Measurements from ENCODE around the gene MBL2.

Gene MBL2

DNA sequence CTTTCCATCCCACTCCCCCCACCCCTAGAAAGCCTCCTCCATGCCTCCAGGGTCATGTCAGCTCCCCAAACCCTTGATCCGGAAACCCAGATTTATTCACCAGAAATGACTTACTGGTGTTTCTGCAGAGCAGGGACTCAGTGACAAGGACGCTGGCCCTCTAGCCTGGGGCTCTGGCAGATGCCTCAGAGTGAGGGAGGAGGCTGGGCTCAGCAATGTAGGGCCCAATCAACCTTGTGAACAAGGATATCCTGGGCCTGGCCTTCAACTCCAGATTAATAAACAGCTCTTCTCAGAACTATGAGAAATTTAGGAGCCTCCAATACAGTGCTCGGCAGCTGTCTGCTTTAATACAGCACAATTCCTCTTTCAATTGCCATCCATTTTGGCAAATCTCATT, at the start of gene MBL2:
MBL2 (minus strand) TSS at position 162 of the 400 bp plus-strand sequence. CDS start 1,149 bp downstream, outside the sequence.
- no peak for DNase-seq

DNA sequence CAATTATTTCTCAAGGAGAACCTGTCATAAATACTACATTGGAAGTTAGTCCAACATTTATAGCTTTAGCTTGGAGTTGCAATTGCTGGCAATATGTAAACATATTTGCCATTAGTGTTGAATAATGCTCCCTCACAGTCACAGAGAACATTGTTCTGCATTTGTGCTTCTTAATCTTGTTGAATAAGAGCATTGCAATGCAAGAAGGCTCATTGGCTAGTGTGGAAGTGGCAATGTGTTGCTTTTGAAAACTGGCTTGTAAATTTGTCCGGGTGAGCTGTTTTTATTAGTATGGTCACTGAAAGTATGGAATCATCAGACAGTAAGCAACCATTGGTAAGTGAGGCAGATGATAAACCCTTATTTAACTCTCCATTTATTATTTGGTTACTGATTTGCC, 47.7 kb upstream of the MBL2 start:
- DNase-seq, result no peak

DNA sequence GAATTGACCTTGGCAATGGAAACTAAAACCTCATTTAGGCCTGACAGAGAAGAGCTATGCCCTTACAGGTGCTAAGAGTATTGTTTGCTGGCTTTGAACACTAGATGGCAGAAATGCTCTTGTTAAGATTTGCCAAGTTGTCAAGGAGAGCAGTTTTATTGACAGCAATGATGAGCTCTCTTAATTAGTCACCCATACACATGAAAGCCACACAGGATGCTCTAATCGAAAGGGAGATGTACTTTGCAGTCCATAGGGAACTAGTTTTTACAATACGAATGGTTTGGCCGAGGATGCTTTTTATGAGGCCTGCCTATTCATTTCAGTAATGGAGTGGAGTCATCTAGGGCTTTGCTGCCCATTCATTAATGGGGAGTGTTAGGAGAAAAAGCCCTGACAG, 45.4 kb upstream of the MBL2 start:
- DNase-seq, result peak; percentile 1

DNA sequence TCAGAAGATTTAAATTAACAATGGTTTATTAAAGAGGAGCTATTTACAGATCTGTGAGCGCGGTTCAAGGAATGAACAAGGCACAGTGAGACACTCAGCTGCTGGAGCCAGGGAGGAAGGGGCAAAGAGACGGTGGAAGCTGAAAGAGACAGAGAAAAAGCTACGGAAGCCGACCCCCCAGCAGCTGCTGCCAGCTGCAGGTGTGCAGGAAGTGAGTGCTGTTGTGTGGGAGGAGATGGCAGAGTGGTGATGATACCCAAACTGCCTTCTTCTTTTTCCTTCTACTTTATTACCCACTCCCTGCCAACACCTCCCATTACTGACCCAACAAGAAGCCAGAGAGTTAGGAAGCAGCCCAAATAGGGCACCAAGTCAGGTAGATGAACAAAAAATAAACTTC, 41.9 kb upstream of the MBL2 start:
- DNase-seq, result no peak

DNA sequence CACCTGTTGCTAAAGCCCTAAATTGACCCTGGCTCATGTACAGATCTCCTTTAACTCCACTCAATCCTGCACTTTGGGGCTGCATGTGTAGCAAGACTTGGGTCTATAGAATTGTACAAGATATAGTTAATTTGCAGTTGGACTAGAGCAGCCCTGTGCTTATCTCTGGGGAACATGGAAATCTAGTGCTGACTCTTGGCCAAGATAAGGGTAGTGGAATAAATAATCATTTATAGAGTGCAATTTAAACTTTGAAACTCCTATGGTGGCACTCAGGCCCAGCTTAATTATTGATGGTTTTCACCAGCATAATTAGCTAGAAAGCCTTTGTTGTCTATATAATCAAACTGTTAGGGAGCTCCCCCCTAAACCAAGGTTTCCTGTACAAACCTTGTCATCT, 39.2 kb upstream of the MBL2 start:
- DNase-seq, result no peak

DNA sequence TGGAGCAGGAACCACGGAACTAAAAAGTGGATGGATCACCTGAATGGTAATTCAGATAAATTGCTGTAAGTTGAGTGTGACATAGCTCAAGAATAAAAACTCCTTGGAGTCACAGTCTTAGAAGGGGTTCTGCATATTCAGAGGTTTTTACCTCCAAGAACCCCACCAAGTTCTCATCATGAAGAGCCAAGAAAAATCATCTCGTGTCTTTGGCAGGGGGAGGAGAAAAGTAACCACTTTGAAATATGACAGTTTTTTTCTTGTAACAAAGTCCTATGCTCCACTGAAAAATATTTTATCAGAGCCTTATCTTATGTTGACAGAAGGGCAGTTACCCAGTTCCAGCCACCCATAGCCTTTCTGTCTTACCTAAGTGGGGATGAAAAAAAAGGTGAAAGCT, 38.2 kb upstream of the MBL2 start:
- DNase-seq, result no peak

DNA sequence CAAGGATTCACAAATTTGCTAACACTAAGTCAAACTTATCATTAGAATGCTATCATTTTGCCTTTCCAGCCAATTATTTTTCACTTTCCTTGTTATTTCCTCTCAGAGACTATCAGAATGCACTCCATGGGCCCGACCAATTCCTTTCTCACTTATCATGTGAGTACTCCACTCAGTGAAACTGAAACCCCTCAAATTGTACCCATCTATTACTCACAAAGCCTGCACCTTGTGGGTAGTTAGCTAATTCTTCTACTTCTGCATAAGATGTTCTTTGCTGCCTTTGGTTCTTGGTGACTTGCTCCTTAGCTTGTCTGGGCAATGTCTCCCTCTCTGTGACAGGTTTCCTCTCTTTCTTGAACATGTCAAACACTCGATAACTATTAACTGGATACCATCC, 35.2 kb upstream of the MBL2 start:
- no peak for DNase-seq

DNA sequence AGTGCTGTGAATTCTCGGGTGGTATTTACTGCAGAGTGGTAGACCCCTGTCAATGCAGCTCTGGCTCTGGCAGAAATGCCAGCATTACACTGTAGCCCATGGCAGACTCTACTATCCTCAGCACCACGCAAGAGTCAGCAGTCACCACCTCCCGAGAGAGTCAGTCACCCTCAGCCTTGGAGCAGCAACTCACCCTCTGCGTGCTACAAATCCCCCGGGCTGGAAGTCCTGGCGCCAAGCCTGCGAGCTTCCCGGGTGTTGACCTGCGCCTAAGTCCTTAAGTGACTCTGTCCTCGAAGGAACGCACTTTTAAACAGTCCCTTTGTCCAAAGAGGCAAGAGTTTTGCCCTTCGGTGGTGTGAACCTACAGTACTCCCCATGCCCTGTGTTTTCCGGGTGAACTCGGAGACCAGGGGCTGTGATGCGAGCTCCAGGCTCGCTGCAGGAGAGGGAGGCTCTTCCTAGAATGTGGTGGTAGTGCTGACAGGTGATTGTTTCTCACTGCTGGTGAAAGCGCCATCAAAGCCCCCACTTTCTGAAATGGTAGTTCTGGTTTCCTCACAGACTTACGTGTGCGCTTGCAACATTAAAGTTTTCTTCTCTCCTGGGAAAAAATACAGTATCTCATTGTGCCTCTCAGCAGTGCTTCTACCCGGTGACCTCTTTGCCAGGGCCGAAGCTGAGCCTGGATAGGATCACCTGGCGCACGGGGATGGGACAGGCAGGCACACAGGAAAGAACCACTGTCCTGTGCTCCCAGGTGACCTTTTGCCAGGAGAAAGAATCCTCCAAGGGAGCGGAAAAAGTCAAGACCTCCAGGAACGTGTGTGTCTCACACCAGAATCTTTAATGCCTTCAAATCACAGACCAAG, 33.1 kb upstream of the MBL2 start:
- no peak for DNase-seq

DNA sequence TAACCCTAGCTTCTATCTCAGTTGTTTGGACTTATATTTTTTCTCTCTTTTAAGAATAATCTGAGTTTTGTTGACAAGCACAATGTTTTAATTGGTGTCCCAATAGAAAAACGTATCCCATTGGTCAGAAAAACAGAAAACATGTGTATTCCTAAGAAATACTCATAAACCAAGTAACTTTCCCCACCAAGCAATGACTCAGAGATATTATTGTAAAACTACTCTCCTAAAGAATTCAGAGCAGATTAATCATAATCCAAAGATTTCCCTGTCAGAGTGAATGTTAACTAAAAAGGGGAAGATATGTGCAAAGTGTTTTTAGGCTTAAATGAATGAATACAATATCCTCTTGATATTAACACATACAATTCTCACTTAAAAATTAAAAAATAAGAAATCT, 29.4 kb upstream of the MBL2 start:
- no peak for DNase-seq

DNA sequence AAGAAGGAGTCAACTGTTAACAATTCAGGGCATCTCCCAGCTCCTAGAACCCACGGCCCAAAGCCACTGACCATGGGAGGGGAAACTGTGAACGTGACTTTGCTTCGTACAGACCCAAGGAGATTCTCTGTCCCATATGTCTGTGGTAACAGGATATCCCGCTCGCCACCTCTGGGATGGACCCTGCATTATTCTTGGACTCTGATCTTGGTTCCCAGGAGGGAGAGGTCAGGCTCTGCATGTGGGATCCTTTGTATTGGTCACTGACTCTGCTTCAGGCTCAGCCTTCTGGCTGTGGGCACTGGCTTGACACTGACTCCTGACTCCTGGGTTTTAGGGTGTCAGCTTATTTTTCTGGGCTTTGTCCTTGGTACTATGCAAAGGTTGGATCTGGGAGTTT, 13.5 kb upstream of the MBL2 start:
- DNase-seq, result no peak

DNA sequence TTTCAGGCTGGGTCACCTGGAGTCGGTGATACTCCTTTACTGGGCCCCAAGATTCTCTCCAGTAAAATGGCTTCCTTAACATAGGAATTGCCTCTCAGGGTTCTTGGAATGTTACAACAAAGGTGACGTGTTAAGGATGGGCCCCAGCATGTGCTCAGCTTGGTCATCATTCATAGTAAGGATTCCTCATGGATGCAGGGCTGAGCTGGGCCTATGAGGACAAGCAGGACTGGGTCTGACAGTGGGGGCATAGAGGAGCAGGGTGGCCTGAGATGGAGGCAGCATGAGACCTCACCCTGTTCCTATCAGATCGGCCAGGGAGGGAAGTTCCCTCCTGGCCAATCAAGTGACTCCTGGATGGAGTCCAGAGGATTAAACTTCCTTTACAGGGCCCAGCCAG, 12.8 kb upstream of the MBL2 start:
- no peak for DNase-seq

DNA sequence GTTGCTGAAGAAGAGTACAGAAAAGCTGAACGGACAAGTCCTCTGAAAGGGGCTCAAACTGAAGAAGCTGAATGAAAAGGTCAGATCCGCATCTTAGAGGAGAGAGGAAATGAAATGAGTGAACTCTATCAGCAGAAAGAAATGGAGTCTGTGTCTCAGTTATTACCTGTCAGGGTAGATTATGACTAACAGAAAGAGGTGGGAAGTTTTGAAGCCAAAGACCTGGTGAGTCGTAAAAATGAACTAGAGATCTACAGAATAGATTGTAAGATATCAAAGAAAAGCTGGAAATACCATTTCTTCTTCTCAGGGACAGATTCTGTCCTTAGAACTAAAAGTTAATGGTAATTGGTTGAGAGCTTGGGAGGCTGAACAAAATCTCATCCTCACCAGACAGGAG, 11.1 kb upstream of the MBL2 start:
- no peak for DNase-seq

DNA sequence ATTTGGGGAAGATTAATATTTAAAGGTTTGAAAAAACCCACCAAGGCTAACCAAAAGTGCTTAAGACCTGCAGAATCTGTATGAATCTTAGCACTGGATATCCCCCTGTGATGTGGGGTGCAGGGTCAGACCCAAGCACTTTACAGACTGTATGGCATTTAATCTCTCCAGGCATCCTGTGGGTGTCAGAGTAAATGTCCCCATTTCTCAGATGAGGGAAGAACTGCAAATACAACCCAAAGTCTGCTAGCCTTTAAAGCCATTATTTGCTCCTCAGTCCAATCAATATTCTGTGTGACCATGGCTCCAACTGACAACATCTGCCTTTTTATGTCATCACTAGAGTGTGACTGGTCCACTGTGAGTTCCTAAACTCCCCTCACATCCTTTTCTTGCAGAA, 10.0 kb upstream of the MBL2 start:
- no peak for DNase-seq

DNA sequence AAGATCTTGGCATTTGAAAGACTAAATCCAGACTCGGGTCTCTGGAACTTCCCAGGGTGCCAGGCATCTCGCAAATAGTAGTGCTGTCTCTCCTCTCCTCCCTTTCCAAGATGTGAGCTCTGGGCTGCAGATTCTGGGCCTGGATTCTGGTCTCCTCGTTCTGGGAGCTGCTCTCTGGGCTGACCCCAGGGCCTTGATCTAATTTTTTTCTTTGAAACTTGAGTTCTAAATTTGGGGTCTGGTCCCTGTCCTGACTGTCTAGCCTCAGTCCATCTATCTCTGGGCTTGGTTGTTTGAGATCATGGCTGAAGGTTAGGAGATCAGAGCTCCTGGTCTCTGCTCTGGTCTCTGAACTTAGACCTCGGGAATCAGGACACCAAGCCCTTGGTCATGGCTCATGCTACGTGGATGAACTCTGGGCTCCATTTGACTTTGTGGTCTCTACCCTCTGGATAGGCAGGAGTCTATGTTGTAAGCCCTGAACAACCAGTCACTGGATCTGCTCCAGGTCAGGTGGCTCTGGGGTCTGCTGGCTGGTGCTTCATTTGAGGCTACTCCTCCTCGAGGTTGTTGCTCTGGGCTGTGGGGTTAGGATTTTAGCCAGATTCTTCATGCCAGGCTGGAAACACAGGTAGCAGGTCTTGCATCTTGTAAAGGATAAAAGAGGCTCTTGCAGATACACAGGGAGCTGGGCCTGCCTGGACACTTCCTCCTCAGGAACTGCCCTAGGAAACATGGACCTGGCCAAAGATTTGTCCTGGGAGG, 8.0 kb upstream of the MBL2 start:
- DNase-seq, result no peak

DNA sequence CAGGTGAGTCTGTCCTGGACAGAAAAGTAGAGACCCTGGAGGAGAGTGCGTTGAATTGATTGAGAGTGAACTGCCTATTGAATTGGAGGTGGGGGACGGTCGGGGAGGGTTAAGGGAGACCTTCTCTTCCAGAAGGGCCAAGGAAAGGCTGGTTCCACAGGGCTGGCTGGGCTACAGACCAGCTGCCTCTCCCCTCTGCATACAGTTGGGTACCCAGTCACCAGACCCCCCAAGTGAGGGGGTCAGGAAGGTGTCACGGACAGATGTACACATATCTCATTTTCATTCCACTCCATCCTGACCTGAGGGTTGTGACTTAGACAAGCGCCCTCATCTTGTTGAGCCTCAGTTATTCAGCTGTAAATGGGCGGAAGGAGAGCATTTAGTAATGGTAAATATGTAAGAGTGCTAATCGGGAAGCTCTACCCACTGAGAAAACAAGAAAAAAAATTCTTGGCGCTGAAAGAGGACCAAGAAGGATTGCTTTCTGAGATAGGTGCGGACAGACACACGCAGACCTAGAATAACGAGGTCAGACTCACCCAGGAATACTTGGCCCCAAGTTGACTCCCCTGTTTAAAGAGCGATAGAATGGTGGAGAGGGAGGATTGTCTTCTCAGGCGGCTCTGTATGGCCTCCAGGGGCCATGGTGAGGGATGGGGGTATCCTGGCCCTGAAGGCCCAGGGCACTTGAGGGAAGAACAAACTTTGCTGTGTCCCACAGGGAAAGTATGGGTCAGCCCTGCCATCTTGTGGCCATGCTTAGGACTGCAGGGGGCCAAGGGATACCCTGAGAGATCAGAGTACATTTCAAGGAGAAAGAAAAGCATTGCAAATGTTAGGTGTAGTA, 7.2 kb upstream of the MBL2 start:
- DNase-seq, result no peak

DNA sequence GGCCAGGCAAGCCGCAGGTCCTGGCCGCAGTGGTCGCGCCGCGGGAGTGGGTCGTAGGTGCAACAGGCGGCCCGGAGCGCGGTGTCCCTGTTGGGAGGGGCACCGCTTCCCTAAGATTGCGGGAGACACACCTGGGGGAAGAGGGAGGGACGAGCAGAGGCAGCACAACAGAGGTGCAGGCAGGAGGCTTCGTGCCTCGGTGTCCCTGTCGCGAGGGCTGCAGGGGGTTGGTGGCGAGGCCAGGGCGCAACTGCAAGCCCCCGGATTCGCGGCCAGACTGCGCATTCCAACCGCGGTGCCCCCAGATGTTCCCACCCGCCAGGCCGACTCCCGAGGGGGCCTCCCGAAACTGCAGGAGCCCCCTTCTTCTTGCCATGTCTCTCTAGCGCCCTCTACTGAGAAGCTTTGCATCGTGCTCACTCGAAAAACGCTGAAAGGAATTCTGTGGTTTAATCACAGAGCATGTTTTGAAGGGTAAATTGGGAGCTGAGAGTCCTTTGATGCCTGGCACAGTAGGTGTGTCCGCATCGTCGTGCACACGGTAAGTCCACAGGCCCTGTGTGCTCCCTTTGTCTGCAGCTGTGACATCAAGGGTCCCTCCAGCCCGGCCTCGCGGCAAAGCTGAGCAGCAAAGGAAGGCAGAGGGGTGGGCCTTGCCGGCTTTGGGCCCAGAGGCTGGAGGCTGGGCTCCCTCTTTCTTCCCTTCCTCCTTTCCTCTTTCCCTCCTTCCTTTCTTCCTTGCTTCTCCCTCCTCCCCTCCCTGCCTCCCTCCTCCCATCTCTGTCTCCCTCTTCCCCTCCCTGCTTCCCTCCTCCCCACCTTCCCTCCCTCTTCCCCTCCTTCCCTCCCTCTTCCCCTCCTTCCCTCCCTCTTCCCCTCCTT, 6.2 kb upstream of the MBL2 start:
- DNase-seq, result no peak

DNA sequence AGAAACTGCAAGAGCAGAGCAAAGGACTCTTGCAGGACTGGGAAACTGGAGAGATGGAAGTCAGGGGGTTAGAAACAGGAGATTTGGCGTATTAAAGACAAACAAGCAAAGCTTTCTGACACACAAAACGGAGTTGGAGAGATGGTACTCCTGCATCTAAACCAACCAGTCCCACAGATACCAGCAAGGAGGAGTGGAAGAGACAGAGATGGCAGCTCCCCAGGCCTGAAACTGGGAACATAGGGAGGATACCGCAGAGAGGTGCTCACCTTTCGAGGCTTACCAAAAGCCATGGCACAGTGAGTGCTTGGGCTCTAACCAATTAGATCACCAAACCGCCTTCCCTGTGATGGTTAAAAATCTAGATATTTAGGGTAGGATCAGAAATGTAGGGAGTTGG, 4.8 kb upstream of the MBL2 start:
- DNase-seq, result no peak

DNA sequence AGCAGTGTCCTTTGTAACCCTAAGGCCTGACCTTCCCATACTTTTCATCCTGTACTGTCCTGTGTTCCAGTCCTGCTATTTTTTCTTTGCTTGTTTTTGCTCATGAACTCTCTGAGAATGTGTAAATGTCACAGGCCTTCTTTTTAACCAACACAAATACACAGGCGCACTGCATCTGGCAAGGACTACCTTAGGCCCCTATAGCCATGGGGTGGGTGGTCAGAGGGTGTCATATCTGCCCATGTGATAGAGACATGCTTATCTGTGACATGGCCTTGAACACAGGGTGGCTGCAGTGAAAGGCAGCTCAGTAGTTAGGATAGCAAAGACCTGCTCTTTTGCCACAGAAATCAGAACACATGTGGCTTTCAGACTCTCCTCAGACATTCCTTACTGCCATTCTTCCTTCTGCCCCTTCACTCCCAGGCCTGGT, 3.9 kb upstream of the MBL2 start:
- DNase-seq, result no peak

DNA sequence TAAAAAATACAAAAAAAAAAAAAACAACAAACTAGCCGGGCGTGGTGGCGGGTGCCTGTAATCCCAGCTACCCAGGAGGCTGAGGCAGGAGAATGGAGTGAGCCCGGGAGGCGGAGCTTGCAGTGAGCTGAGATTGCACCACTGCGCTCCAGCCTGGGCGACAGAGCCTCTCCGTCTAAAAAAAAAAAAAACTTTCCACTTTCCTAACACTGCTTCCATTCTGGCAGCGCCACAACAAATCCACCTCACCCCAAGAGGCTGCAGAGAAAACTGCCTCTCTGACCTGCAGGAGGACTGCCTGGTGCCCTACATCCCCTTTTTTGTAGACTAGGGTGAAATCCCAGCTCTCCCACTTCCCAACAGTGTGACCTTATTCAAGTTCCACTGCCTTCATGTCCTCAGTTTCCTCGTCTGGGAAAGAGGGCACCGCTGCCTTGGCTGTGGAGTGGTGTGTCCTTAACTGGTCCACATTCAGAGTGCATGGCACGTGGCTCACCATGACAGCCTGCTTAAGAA, 2.6 kb upstream of the MBL2 start:
- no peak for DNase-seq

DNA sequence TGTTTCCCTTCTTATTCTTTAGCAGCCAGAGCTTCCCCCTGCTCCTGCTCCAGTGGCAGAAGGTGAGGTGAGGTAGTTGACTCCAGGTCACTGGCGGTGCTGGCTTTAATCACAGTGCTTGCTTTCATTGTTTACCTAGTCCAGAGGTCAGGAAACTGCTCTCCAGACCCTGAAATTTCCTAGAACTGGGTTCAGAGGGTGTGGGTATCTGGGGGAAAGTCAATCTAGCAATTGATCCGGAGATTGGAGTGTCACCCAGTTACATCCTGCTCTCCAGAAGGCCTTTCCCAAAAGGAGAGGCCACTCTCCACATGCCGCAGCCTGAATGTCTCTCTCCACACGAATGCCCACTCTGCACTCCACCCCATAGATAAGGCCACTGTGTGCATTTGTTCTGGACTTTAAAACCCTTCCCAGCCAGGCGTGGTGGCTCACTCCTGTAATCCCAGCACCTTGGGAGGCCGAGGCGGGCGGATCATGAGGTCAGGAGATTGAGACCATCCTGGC, 2.1 kb upstream of the MBL2 start:
- no peak for DNase-seq

DNA sequence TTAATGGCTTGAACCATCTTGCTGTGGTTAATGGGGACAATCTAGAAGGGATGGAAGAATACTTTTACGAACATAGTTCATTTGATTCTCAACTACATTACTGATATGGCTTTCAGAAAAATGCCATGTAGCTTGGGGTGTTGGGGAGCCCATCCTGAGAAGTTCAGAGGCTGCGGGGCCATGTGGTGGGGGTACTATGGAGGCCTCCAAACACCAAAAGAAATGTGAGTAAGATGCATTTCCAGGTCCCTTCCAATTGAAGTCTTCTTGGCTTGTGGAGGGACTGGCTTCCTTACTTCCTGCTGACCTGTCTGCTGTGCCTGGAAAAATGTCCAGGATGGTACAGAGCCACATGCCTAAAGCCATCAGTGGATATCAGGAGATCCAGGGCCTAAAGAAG, 1.6 kb upstream of the MBL2 start:
- DNase-seq, result no peak
